HG03159 (cell line): ENCODE measurements around the gene VSIG1.

Source experiments
- ATAC-seq: cut with Tn5 transposase; IDR thresholded peaks from one replicate; pipeline ENCODE4 v1.9.1; 2021; ENCODE audit warnings: mild to moderate bottlenecking, moderate library complexity; ENCODE audit not compliant: unreplicated experiment

VSIG1 gene

GRCh38 chrX:108044554-108045256 is at the start of gene VSIG1:
Gene VSIG1 (plus strand): TSS chrX:108045065. CDS start chrX:108045131, 66 bp downstream.
- ATAC-seq: no peak

GRCh38 chrX:107996124-107996523 is 48.7 kb upstream of the VSIG1 start:
- no peak for ATAC-seq

- no peak for ATAC-seq
Measured at GRCh38 chrX:108000751-108001150, 44.1 kb upstream of the VSIG1 start.

GRCh38 chrX:108001218-108001814 is 43.5 kb upstream of the VSIG1 start:
- peak; percentile 99 for ATAC-seq

GRCh38 chrX:108018656-108019381 is 26.0 kb upstream of the VSIG1 start:
- no peak for ATAC-seq

- ATAC-seq: no peak
Measured at GRCh38 chrX:108019382-108019875, 25.4 kb upstream of the VSIG1 start.

GRCh38 chrX:108020631-108021030 is 24.2 kb upstream of the VSIG1 start:
- no peak for ATAC-seq

- ATAC-seq: no peak
Measured at GRCh38 chrX:108022491-108023089, 22.3 kb upstream of the VSIG1 start.

GRCh38 chrX:108025376-108025775 is 19.5 kb upstream of the VSIG1 start:
- ATAC-seq: no peak

- no peak for ATAC-seq
Measured at GRCh38 chrX:108025954-108026600, 18.8 kb upstream of the VSIG1 start.

GRCh38 chrX:108028854-108029253 is 16.0 kb upstream of the VSIG1 start:
- no peak for ATAC-seq

- no peak for ATAC-seq
Measured at GRCh38 chrX:108029928-108030711, 14.7 kb upstream of the VSIG1 start.

- ATAC-seq: no peak
Measured at GRCh38 chrX:108032944-108033343, 11.9 kb upstream of the VSIG1 start.

GRCh38 chrX:108033890-108034289 is 11.0 kb upstream of the VSIG1 start:
- ATAC-seq: no peak

GRCh38 chrX:108034725-108035124 is 10.1 kb upstream of the VSIG1 start:
- ATAC-seq: no peak

GRCh38 chrX:108036298-108036973 is 8.4 kb upstream of the VSIG1 start:
- no peak for ATAC-seq

- no peak for ATAC-seq
Measured at GRCh38 chrX:108049649-108050048, 4.8 kb downstream of the VSIG1 start.

GRCh38 chrX:108053218-108053617 is 8.4 kb downstream of the VSIG1 start:
- ATAC-seq: no peak

- no peak for ATAC-seq
Measured at GRCh38 chrX:108055546-108055945, 10.7 kb downstream of the VSIG1 start.

- no peak for ATAC-seq
Measured at GRCh38 chrX:108059801-108060200, 14.9 kb downstream of the VSIG1 start.
